HepG2 (cell line): Measurements from ENCODE around the gene CIB2. TPM values are rescaled to one million over a fixed set of nuclear protein-coding genes. Genes with fewer than 3 reads are reported as not detected.

Experiments
- ATAC-seq: fragments of 200-7000 bp; cut with Tn5 transposase; 3 replicates; pipeline ENCODE4 v1.9.1; 2020; ENCODE audit warnings: mild to moderate bottlenecking, moderate library complexity
- BruUV-seq: library from RNA; stranded (reverse); fragments of 400-500 nt; replicated peaks from 2 replicates; lab custom pipeline; 2021; lab: Mats Ljungman, UMichigan
- CTCF ChIA-PET: fragments of 300-600 bp; formaldehyde crosslinking; extraction: SDS; loops from one replicate; lab custom pipeline; 2021; ENCODE audit warnings: low total read pairs, inconsistent platforms, low intra/inter-chr PET ratio; lab: Yijun Ruan, JAX
- POLR2A ChIA-PET: fragments of 350-600 bp; sonication (Branson Sonifier 250); formaldehyde crosslinking; loops from one replicate; lab custom pipeline; 2020; ENCODE audit warnings: antibody characterized with exemption, inconsistent platforms; lab: Yijun Ruan, JAX
- DNase-seq: peaks from one replicate; pipeline ENCODE4 v3.0.0-alpha.2; 2015; ENCODE audit warnings: low spot score
- FAIRE-seq: peaks from 3 replicates; lab custom pipeline; 2011; peaks lifted over from hg19 to GRCh38; lab: Jason Lieb, UNC
- H2AFZ ChIP-seq: one replicate; pipeline ENCODE4 v1.6.1; 2011; ENCODE audit warnings: low read length, inconsistent platforms
- H3K27ac ChIP-seq: fragments of 300-600 bp; 3 replicates; pipeline ENCODE4 v1.8.0; 2011; ENCODE audit warnings: mixed run types, mild to moderate bottlenecking, mixed read lengths, low read length, inconsistent platforms; ENCODE audit not compliant: insufficient read depth; ENCODE audit errors: extremely low read length
- H3K27me3 ChIP-seq, 2 experiments: fragments of 200-600 bp in 1 of 2; 2 replicates in 1 of 2; 3 replicates in 1 of 2; pipeline versions ENCODE4 v1.6.0 to v1.8.0; 2011; ENCODE audit warnings: low read length in 2 of 2, mild to moderate bottlenecking in 2 of 2, moderate library complexity in 2 of 2, inconsistent platforms in 1 of 2; ENCODE audit not compliant: insufficient read depth in 2 of 2, control insufficient read depth in 1 of 2
- H3K36me3 ChIP-seq, 2 experiments: fragments of 200-600 bp in 1 of 2; replicated peaks in 1 of 2; 2 replicates in 1 of 2; 3 replicates in 1 of 2; pipeline versions ENCODE4 v1.5.1 to v1.8.0; 2011; ENCODE audit warnings: low read length in 2 of 2, inconsistent platforms in 1 of 2; ENCODE audit not compliant: insufficient read depth in 2 of 2, control insufficient read depth in 1 of 2
- H3K4me1 ChIP-seq: 2 replicates; pipeline ENCODE4 v1.5.1; 2012; ENCODE audit warnings: low read length, inconsistent platforms; ENCODE audit not compliant: insufficient read depth
- H3K4me2 ChIP-seq: 2 replicates; pipeline ENCODE4 v1.6.0; 2011; ENCODE audit warnings: low read depth, low read length, inconsistent platforms
- H3K4me3 ChIP-seq, 3 experiments: fragments of 200-600 bp in 1 of 3; sonication (generic), shearing (Covaris generic) in 1 of 3; replicated peaks in 1 of 3; 2 replicates each; pipeline ENCODE4 v1.5.1; 2011 to 2016; ENCODE audit warnings: low read length in 3 of 3, inconsistent platforms in 2 of 3, low read depth in 2 of 3, mild to moderate bottlenecking in 2 of 3, control low read depth in 1 of 3, mixed read lengths in 1 of 3; ENCODE audit not compliant: insufficient read depth in 1 of 3
- H3K79me2 ChIP-seq: one replicate; pipeline ENCODE4 v1.6.1; 2011; ENCODE audit warnings: low read length, inconsistent platforms; ENCODE audit not compliant: insufficient read depth
- H3K9ac ChIP-seq: 2 replicates; pipeline ENCODE4 v1.6.0; 2011; ENCODE audit warnings: mild to moderate bottlenecking, low read depth, low read length, inconsistent platforms; ENCODE audit not compliant: insufficient read depth
- H3K9me3 ChIP-seq: 2 replicates; pipeline ENCODE4 v1.5.1; 2012; ENCODE audit warnings: mild to moderate bottlenecking, low read length
- H4K20me1 ChIP-seq: 2 replicates; pipeline ENCODE4 v1.6.0; 2011; ENCODE audit warnings: inconsistent platforms, mild to moderate bottlenecking, low read length, moderate library complexity; ENCODE audit not compliant: insufficient read depth
- ARNT2 ChIP-seq: sonication (generic); formaldehyde crosslinking; IDR thresholded peaks from 2 replicates; pipeline ENCODE4 v1.8.0; 2022; ENCODE audit warnings: mild to moderate bottlenecking, low read depth, missing genetic modification reagents, moderate library complexity
- CENPX ChIP-seq: sonication (generic); formaldehyde crosslinking; IDR thresholded peaks from 2 replicates; pipeline ENCODE4 v1.9.0; 2021; ENCODE audit warnings: mild to moderate bottlenecking, missing genetic modification reagents, moderate library complexity
- GTF3A ChIP-seq: sonication (generic); formaldehyde crosslinking; conservative IDR thresholded peaks from 2 replicates; pipeline ENCODE4 v1.4.0; 2020; ENCODE audit warnings: mild to moderate bottlenecking, missing genetic modification reagents
- RBAK ChIP-seq: sonication (generic); formaldehyde crosslinking; IDR thresholded peaks from 2 replicates; pipeline ENCODE4 v1.5.1; 2020; ENCODE audit warnings: mild to moderate bottlenecking, missing genetic modification reagents
- SAFB2 ChIP-seq: sonication (generic); formaldehyde crosslinking; IDR thresholded peaks from 2 replicates; pipeline ENCODE4 v1.5.1; 2020; ENCODE audit warnings: missing genetic modification reagents, low read depth, mild to moderate bottlenecking, borderline replicate concordance
- TAF1 ChIP-seq: sonication (generic); formaldehyde crosslinking; IDR thresholded peaks from 2 replicates; pipeline ENCODE4 v1.4.0; 2020; ENCODE audit warnings: missing genetic modification reagents
- TARDBP ChIP-seq: sonication (generic); formaldehyde crosslinking; IDR thresholded peaks from 2 replicates; pipeline ENCODE4 v1.8.0; 2022; ENCODE audit warnings: mild to moderate bottlenecking, missing genetic modification reagents
- ZBTB1 ChIP-seq: sonication (generic); formaldehyde crosslinking; IDR thresholded peaks from 2 replicates; pipeline ENCODE4 v1.4.0; 2020; ENCODE audit warnings: missing genetic modification reagents, borderline replicate concordance
- ZKSCAN1 ChIP-seq: fragments of 150-350 bp; IDR thresholded peaks from 2 replicates; pipeline ENCODE4 v1.6.1; 2014; ENCODE audit warnings: low read length
- ZNF709 ChIP-seq: sonication (generic); formaldehyde crosslinking; IDR thresholded peaks from 2 replicates; pipeline ENCODE4 v1.5.0; 2020; ENCODE audit warnings: mild to moderate bottlenecking, missing genetic modification reagents
- WGBS: methylation state at CpG from one replicate; pipeline ENCODE4 v1.1.6; 2017; ENCODE audit warnings: low lambda C conversion rate; 5-methylcytosine and 5-hydroxymethylcytosine counted together
- in situ Hi-C: cut with HindIII; loops from 2 replicates; pipeline ENCODE4 v1.10.0; 2017; ENCODE audit warnings: low pct_unique_long_range_greater_than_20kb; ENCODE audit not compliant: extremely low pct_ligation_motif_present
- intact Hi-C: fragments of 100-400 bp; cut with micrococcal nuclease; formaldehyde crosslinking; loops from one replicate; pipeline ENCODE4 v1.10.0; 2022; ENCODE audit not compliant: unreplicated experiment
- polyA plus RNA-seq, 8 experiments: library from polyadenylated mRNA; depleted of rRNA in 3 of 8; stranded (reverse) in 7 of 8; unstranded in 1 of 8; fragments of >200 nt; fragmentation: Illumina TruSeq in 4 of 8; extraction: Trizol in 4 of 8; gene quantifications; 2 replicates each; pipeline versions ENCODE4 v1.2.1 to v1.2.3, GENCODE V29; 2011 to 2016; ENCODE audit warnings: low read depth in 4 of 8, missing spikeins in 1 of 8, mixed read lengths in 1 of 8; ENCODE audit not compliant: insufficient read depth in 1 of 8
- total RNA-seq, 5 experiments: library from RNA; depleted of rRNA; stranded (reverse); fragments of >200 nt; fragmentation: Illumina TruSeq; extraction: Trizol; gene quantifications; 2 replicates each; pipeline ENCODE4 v1.2.3, GENCODE V29; 2016; ENCODE audit warnings: low read depth in 1 of 5

CIB2 gene
- total and polyA plus RNA-seq, 2 of the 13 experiments (the other 11 are each of a cell fraction or from before 2014, with no cell fraction given): 1.4 to 1.5 TPM

DNA sequence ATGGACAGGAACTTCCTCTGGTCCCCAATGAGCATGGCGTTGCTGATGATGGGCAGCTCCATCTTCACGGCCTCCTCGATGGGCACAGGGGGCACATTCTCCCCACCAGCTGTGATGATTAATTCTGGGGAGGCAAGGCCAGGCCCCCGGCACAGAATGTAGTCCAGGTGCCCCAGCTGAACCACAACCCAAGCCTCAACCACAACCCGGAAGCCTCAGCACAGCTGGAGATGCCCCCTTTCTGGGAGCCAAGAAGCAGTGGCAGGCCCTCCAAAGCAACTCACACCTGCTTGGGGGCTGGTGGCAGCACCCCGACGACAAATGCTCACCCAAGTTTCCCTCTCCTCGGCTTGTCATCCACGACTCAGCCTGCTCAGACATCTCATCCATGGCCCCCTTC, 43.2 kb upstream of the CIB2 start (continued):
- no peak for TF ChIP-seq SAFB2 (CRISPR knock-in tag)
- no peak for TF ChIP-seq ZBTB1 (CRISPR knock-in tag)
- no peak for TF ChIP-seq ARNT2
- TF ChIP-seq GTF3A (CRISPR knock-in tag): no peak
- TF ChIP-seq CENPX (CRISPR knock-in tag): no peak
- no peak for TF ChIP-seq ZNF709
- no peak for TF ChIP-seq TARDBP
- TF ChIP-seq, all 625 proteins: peak for 0

DNA sequence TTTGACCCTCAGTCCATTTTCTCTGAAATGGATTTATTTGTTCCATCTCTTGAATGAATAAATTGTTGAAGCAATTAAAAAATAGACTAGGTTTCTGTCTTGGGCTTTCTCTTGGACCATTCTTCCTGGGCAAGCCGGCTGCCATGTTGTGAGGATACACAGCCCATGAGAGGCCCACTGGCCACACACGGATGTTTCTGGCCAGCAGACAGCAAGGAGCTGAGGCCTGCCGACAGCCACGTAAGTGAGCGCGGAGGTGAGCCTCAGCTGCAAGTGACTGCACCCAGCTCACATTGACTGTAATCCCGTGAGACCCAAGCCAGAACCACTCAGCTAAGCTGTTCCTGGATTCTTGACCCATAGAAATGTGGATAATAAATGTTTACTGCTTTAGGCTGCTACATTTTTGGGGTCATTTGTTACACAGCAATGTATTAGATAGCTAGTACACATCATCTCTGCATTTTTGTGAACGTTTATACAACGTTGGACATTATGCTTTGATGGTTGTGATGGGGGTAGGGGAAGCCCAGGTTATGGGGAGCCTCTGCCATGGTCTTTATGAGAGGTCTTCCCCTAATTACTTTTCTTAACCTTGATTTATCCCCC, 40.7 kb upstream of the CIB2 start:
- BruUV-seq: no TSS peak
- Histone ChIP-seq H3K9me3 (no peaks in the 10 kb centered on the region), H3K4me2 (no peak overlapping the region), H3K27me3 (no peaks in the 10 kb centered on the region), H2AFZ (no peak overlapping the region), H3K36me3 (peaks cover 1 to 31% of the 10 kb centered on the region in 2 experiments; a peak in 3 of 5 replicates), H3K4me1 (no peaks in the 10 kb centered on the region), H3K27ac (no peak overlapping the region), H3K4me3 (no peak overlapping the region), H3K79me2 (no peaks in the 10 kb centered on the region), H3K9ac (no peak overlapping the region), H4K20me1 (no peaks in the 10 kb centered on the region)
- POLR2A ChIA-PET: interaction anchor here (0.6 to 1.3 kb wide), 3 partner anchors 10 to 664 kb away, joined by 3 read pairs; partner anchors contain the start of gene IDH3A
- CTCF ChIA-PET: no interaction called here
- intact Hi-C loops: no loop called here
- TF ChIP-seq RBAK (CRISPR knock-in tag) (0 out of 2 replicates have a peak, but pooled peaks have one; percentile 59), TAF1 (CRISPR knock-in tag) (no peak), ZKSCAN1 (no peak)
- in situ Hi-C loops: no loop called here
- FAIRE-seq: no peak
- 98% methylated on average over 4 of the region's 9 CpGs for WGBS
- no peak for DNase-seq
- ATAC-seq: no peak
